Thyroid gland (tissue), 4 donors: Measurements from ENCODE around the gene VPS18. TPM values are rescaled to one million over a fixed set of nuclear protein-coding genes. Genes with fewer than 3 reads are reported as not detected.

ENCODE experiments used
- DNase-seq, 2 donors: peaks; one replicate each; pipeline ENCODE4 v3.0.0-alpha.2; 2019
- H3K27ac ChIP-seq, 3 donors: fragments of 200-600 bp; sonication (generic); 1 replicate in 2 of 3; 2 replicates in 1 of 3; pipeline ENCODE4 v1.5.1; 2016 to 2019; ENCODE audit warnings: mild to moderate bottlenecking in 1 of 3, moderate library complexity in 1 of 3
- H3K27me3 ChIP-seq: fragments of 200-600 bp; sonication (generic); one replicate; pipeline ENCODE4 v1.5.1; 2019
- H3K36me3 ChIP-seq, 2 donors: fragments of 200-600 bp; sonication (generic); one replicate each; pipeline ENCODE4 v1.5.1; 2016 to 2019
- H3K4me1 ChIP-seq, 2 donors: fragments of 200-600 bp; sonication (generic); one replicate each; pipeline ENCODE4 v1.5.1; 2017 to 2019
- H3K4me3 ChIP-seq, 3 donors: fragments of 200-600 bp; sonication (generic); replicated peaks in 1 of 3; 1 replicate in 2 of 3; 2 replicates in 1 of 3; pipeline ENCODE4 v1.5.1; 2016; ENCODE audit warnings: mild to moderate bottlenecking in 1 of 3
- H3K9me3 ChIP-seq: fragments of 200-600 bp; sonication (generic); one replicate; pipeline ENCODE4 v1.5.1; 2017
- CTCF ChIP-seq, 6 experiments: fragments of 200-600 bp in 3 of 6; fragments of 450-650 bp in 3 of 6; sonication (generic) in 3 of 6; IDR thresholded peaks; one replicate each; pipeline ENCODE4 v1.5.1; 2016 to 2019; ENCODE audit warnings: antibody characterized with exemption in 6 of 6, mild to moderate bottlenecking in 2 of 6, inconsistent platforms in 1 of 6, moderate library complexity in 1 of 6
- POLR2A ChIP-seq, 2 donors: fragments of 450-650 bp; IDR thresholded peaks; one replicate each; pipeline ENCODE4 v1.6.1; 2017; ENCODE audit warnings: antibody characterized with exemption in 2 of 2, mild to moderate bottlenecking in 2 of 2, moderate library complexity in 1 of 2
- WGBS, 2 donors: methylation state at CpG; one replicate each; pipeline ENCODE4 v1.1.5; 2017; 5-methylcytosine and 5-hydroxymethylcytosine counted together
- intact Hi-C: fragments of 100-400 bp; cut with DNase I; formaldehyde crosslinking; loops from one replicate; pipeline ENCODE4 v1.15.1; 2023
- total RNA-seq, 4 donors: library from RNA; depleted of rRNA; stranded (reverse); fragments of >200 nt; gene quantifications; one replicate each; pipeline ENCODE4 v1.2.3, GENCODE V29; 2016

The VPS18 gene
- total RNA-seq, 4 donors from 2014 or later = 29.2 to 43.6 (median 37.2) TPM

- 90 to 93% methylated on average over 6 to 7 of the region's 7 CpGs for WGBS, 2 donors
- H3K9me3 ChIP-seq = no peaks in the 10 kb centered on the region
- H3K4me1 ChIP-seq = peaks cover 23 to 35% of the 10 kb centered on the region in 2 donors
- DNase-seq = no peak
- peak overlapping the region in 2 of 3 donors; percentile 91 to 92 for H3K27ac ChIP-seq
- H3K4me3 ChIP-seq = no peak overlapping the region
- H3K27me3 ChIP-seq = no peaks in the 10 kb centered on the region
- H3K36me3 ChIP-seq = peaks cover under 1 to 7% of the 10 kb centered on the region in 2 donors
- intact Hi-C loops = loop anchor here (5.0 kb wide), 2 partner anchors 34 to 109 kb away; no protein-coding TSS in a partner anchor
- TF ChIP-seq POLR2A (IDR thresholded peaks at IDR 0.05) (no peak), CTCF (IDR thresholded peaks at IDR 0.05) (no peak)
These were observed 13.8 kb downstream of the VPS18 start for GRCh38 chr15:40908095-40908494.

GRCh38 chr15:40909662-40910630 is 15.7 kb downstream of the VPS18 start:
- intact Hi-C loops = loop anchor here (5.0 kb wide), 2 partner anchors 32 to 107 kb away; no protein-coding TSS in a partner anchor
- no peaks in the 10 kb centered on the region for H3K27me3 ChIP-seq
- no peak for TF ChIP-seq CTCF (IDR thresholded peaks at IDR 0.05)
- no peak for TF ChIP-seq POLR2A (IDR thresholded peaks at IDR 0.05)
- H3K27ac ChIP-seq = no peak overlapping the region
- DNase-seq = no peak
- no peak overlapping the region for H3K4me3 ChIP-seq
- H3K36me3 ChIP-seq = no peaks in the 10 kb centered on the region
- peaks cover 20 to 30% of the 10 kb centered on the region in 2 donors for H3K4me1 ChIP-seq
- WGBS, 2 donors = 68 to 72% methylated on average over 17 of the region's 17 CpGs
- no peaks in the 10 kb centered on the region for H3K9me3 ChIP-seq

GRCh38 chr15:40911141-40911540 is 16.9 kb downstream of the VPS18 start:
- Histone ChIP-seq H3K36me3 (no peaks in the 10 kb centered on the region), H3K27ac (no peak overlapping the region), H3K9me3 (no peaks in the 10 kb centered on the region), H3K4me1 (peaks cover 11 to 21% of the 10 kb centered on the region in 2 donors), H3K4me3 (no peak overlapping the region), H3K27me3 (no peaks in the 10 kb centered on the region)
- 69 to 79% methylated on average over 7 of the region's 7 CpGs for WGBS, 2 donors
- intact Hi-C loops = no loop called here
- DNase-seq = no peak
- TF ChIP-seq POLR2A (IDR thresholded peaks at IDR 0.05) = no peak
- TF ChIP-seq CTCF (IDR thresholded peaks at IDR 0.05) = no peak

- H3K27ac ChIP-seq = no peak overlapping the region
- DNase-seq = no peak
- H3K27me3 ChIP-seq = no peaks in the 10 kb centered on the region
- H3K4me3 ChIP-seq = no peak overlapping the region
- intact Hi-C loops = no loop called here
- peaks cover 8 to 16% of the 10 kb centered on the region in 2 donors for H3K4me1 ChIP-seq
- H3K9me3 ChIP-seq = no peaks in the 10 kb centered on the region
- 100% methylated on average over 2 of the region's 2 CpGs for WGBS, 2 donors
- no peak for TF ChIP-seq POLR2A (IDR thresholded peaks at IDR 0.05)
- TF ChIP-seq CTCF (IDR thresholded peaks at IDR 0.05) = no peak
- H3K36me3 ChIP-seq = no peaks in the 10 kb centered on the region
These were observed 17.4 kb downstream of the VPS18 start for GRCh38 chr15:40911693-40912092.

GRCh38 chr15:40912478-40912877 is 18.2 kb downstream of the VPS18 start:
- TF ChIP-seq CTCF (IDR thresholded peaks at IDR 0.05) (no peak), POLR2A (IDR thresholded peaks at IDR 0.05) (no peak)
- Histone ChIP-seq H3K36me3 (no peaks in the 10 kb centered on the region), H3K27ac (no peak overlapping the region), H3K27me3 (no peaks in the 10 kb centered on the region), H3K4me3 (no peak overlapping the region), H3K4me1 (peaks cover 0 to 9% of the 10 kb centered on the region in 2 donors), H3K9me3 (no peaks in the 10 kb centered on the region)
- WGBS, 2 donors = 79% methylated on average over 5 of the region's 6 CpGs; no CpG with 5 or more reads in 1 of the 2 donors
- DNase-seq = no peak
- intact Hi-C loops = no loop called here
